ENCODE data around the gene DEFB129. TPM values are rescaled to one million over a fixed set of nuclear protein-coding genes. Genes with fewer than 3 reads are reported as not detected.

DEFB129 gene
- polyA plus RNA-seq, 1 donor from 2014 or later: not detected

DNA sequence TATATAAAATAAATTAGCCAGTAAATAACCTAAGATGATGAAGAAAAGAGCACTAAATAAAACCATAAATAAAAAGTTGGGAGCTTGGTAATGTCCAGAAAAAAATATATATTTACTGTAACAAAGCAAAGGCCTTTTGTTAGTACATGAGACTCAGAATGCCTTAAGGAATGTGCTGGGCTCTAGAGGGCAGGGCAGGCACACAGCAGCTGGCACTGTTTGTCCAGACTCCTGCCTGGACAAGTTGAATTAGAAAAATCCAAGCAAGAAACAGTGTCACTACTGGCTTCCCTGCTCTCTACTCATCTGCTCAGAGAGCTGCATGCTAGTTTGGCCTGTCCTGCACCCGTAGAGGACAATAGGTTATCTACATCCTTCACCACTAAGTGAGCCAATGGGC, 8.8 kb downstream of the DEFB129 start:
- no peaks in the 10 kb centered on the region for H3K27me3 ChIP-seq (ENCODE audit: insufficient read depth, low read depth, low read length)

GRCh38 chr20:237489-237888, 10.4 kb downstream of the DEFB129 start:
- Histone ChIP-seq H3K27ac (ENCODE audit: low read length) (no peak overlapping the region), H3K79me2 (replicated peaks; ENCODE audit: insufficient read depth, low read length) (no peaks in the 10 kb centered on the region), H3K9me3 (ENCODE audit: low read length) (no peaks in the 10 kb centered on the region), H3K9ac (ENCODE audit: low read length) (no peak overlapping the region), H3K27me3 (ENCODE audit: insufficient read depth, low read depth, low read length) (peaks cover 4% of the 10 kb centered on the region), H3K4me3 (ENCODE audit: low read length) (no peak overlapping the region), H3K36me3 (ENCODE audit: insufficient read depth, low read length) (no peaks in the 10 kb centered on the region), H3K9me2 (ENCODE audit: insufficient read depth, low read length) (no peaks in the 10 kb centered on the region), H3F3A (ENCODE audit: insufficient read depth, low read length, poor library complexity, severe bottlenecking) (no peaks in the 10 kb centered on the region), H4K20me1 (ENCODE audit: insufficient read depth) (no peaks in the 10 kb centered on the region), H3K4me2 (ENCODE audit: low read length) (no peak overlapping the region), H2AFZ (ENCODE audit: low read depth, low read length) (no peak overlapping the region)
- TF ChIP-seq EP300 (conservative IDR thresholded peaks at IDR 0.05; ENCODE audit: poor library complexity, severe bottlenecking) (no peak), RAD21 (conservative IDR thresholded peaks at IDR 0.05) (no peak), TAF1 (IDR thresholded peaks at IDR 0.05; ENCODE audit: low read depth) (no peak)
- TF ChIP-seq, protein P1, sequence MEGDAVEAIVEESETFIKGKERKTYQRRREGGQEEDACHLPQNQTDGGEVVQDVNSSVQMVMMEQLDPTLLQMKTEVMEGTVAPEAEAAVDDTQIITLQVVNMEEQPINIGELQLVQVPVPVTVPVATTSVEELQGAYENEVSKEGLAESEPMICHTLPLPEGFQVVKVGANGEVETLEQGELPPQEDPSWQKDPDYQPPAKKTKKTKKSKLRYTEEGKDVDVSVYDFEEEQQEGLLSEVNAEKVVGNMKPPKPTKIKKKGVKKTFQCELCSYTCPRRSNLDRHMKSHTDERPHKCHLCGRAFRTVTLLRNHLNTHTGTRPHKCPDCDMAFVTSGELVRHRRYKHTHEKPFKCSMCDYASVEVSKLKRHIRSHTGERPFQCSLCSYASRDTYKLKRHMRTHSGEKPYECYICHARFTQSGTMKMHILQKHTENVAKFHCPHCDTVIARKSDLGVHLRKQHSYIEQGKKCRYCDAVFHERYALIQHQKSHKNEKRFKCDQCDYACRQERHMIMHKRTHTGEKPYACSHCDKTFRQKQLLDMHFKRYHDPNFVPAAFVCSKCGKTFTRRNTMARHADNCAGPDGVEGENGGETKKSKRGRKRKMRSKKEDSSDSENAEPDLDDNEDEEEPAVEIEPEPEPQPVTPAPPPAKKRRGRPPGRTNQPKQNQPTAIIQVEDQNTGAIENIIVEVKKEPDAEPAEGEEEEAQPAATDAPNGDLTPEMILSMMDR (IDR thresholded peaks at IDR 0.05; ENCODE audit: poor library complexity, severe bottlenecking): no peak
- TF ChIP-seq, protein P2, sequence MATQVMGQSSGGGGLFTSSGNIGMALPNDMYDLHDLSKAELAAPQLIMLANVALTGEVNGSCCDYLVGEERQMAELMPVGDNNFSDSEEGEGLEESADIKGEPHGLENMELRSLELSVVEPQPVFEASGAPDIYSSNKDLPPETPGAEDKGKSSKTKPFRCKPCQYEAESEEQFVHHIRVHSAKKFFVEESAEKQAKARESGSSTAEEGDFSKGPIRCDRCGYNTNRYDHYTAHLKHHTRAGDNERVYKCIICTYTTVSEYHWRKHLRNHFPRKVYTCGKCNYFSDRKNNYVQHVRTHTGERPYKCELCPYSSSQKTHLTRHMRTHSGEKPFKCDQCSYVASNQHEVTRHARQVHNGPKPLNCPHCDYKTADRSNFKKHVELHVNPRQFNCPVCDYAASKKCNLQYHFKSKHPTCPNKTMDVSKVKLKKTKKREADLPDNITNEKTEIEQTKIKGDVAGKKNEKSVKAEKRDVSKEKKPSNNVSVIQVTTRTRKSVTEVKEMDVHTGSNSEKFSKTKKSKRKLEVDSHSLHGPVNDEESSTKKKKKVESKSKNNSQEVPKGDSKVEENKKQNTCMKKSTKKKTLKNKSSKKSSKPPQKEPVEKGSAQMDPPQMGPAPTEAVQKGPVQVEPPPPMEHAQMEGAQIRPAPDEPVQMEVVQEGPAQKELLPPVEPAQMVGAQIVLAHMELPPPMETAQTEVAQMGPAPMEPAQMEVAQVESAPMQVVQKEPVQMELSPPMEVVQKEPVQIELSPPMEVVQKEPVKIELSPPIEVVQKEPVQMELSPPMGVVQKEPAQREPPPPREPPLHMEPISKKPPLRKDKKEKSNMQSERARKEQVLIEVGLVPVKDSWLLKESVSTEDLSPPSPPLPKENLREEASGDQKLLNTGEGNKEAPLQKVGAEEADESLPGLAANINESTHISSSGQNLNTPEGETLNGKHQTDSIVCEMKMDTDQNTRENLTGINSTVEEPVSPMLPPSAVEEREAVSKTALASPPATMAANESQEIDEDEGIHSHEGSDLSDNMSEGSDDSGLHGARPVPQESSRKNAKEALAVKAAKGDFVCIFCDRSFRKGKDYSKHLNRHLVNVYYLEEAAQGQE (IDR thresholded peaks at IDR 0.05; ENCODE audit: borderline replicate concordance): no peak

More for the DNA sequence above, 8.8 kb downstream of the DEFB129 start:
- Histone ChIP-seq H3K9me2 (ENCODE audit: insufficient read depth, low read length) (no peaks in the 10 kb centered on the region), H2AFZ (ENCODE audit: low read depth, low read length) (no peak overlapping the region), H3K79me2 (replicated peaks; ENCODE audit: insufficient read depth, low read length) (no peaks in the 10 kb centered on the region), H3K9me3 (ENCODE audit: low read length) (no peaks in the 10 kb centered on the region), H3K4me2 (ENCODE audit: low read length) (no peak overlapping the region), H3F3A (ENCODE audit: insufficient read depth, low read length, poor library complexity, severe bottlenecking) (no peaks in the 10 kb centered on the region), H3K27ac (ENCODE audit: low read length) (no peak overlapping the region), H3K36me3 (ENCODE audit: insufficient read depth, low read length) (no peaks in the 10 kb centered on the region), H3K4me3 (ENCODE audit: low read length) (no peak overlapping the region), H3K9ac (ENCODE audit: low read length) (no peak overlapping the region), H4K20me1 (ENCODE audit: insufficient read depth) (no peaks in the 10 kb centered on the region)
- TF ChIP-seq RAD21 (conservative IDR thresholded peaks at IDR 0.05): no peak
- TF ChIP-seq, protein P1 (IDR thresholded peaks at IDR 0.05; ENCODE audit: poor library complexity, severe bottlenecking): no peak
- TF ChIP-seq TAF1 (IDR thresholded peaks at IDR 0.05; ENCODE audit: low read depth): no peak
- no peak for TF ChIP-seq EZH2 (IDR thresholded peaks at IDR 0.05; ENCODE audit: borderline replicate concordance, insufficient read depth, low read length, poor library complexity, severe bottlenecking)
- TF ChIP-seq MXI1 (conservative IDR thresholded peaks at IDR 0.05; ENCODE audit: poor library complexity, severe bottlenecking): no peak
- TF ChIP-seq POLR2AphosphoS5 (IDR thresholded peaks at IDR 0.05): no peak
- no peak for TF ChIP-seq SMC3 (conservative IDR thresholded peaks at IDR 0.05; ENCODE audit: poor library complexity)
- no peak for TF ChIP-seq EP300 (conservative IDR thresholded peaks at IDR 0.05; ENCODE audit: poor library complexity, severe bottlenecking)
- TF ChIP-seq, protein P2 (IDR thresholded peaks at IDR 0.05; ENCODE audit: borderline replicate concordance): no peak
